Inferior parietal cortex (tissue), 1 donor: ENCODE measurements around the gene TBC1D2.
"Not testable (repeated sequence)": the region's sequence is repeated elsewhere in the genome, so short reads cannot be mapped to it uniquely, and the experiment has no call there.

Experiments used
- DNase-seq: peaks from one replicate; pipeline ENCODE4 v3.0.0-alpha.2; 2016; ENCODE audit errors: extremely low spot score

The TBC1D2 gene, protein sequence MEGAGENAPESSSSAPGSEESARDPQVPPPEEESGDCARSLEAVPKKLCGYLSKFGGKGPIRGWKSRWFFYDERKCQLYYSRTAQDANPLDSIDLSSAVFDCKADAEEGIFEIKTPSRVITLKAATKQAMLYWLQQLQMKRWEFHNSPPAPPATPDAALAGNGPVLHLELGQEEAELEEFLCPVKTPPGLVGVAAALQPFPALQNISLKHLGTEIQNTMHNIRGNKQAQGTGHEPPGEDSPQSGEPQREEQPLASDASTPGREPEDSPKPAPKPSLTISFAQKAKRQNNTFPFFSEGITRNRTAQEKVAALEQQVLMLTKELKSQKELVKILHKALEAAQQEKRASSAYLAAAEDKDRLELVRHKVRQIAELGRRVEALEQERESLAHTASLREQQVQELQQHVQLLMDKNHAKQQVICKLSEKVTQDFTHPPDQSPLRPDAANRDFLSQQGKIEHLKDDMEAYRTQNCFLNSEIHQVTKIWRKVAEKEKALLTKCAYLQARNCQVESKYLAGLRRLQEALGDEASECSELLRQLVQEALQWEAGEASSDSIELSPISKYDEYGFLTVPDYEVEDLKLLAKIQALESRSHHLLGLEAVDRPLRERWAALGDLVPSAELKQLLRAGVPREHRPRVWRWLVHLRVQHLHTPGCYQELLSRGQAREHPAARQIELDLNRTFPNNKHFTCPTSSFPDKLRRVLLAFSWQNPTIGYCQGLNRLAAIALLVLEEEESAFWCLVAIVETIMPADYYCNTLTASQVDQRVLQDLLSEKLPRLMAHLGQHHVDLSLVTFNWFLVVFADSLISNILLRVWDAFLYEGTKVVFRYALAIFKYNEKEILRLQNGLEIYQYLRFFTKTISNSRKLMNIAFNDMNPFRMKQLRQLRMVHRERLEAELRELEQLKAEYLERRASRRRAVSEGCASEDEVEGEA

DNA sequence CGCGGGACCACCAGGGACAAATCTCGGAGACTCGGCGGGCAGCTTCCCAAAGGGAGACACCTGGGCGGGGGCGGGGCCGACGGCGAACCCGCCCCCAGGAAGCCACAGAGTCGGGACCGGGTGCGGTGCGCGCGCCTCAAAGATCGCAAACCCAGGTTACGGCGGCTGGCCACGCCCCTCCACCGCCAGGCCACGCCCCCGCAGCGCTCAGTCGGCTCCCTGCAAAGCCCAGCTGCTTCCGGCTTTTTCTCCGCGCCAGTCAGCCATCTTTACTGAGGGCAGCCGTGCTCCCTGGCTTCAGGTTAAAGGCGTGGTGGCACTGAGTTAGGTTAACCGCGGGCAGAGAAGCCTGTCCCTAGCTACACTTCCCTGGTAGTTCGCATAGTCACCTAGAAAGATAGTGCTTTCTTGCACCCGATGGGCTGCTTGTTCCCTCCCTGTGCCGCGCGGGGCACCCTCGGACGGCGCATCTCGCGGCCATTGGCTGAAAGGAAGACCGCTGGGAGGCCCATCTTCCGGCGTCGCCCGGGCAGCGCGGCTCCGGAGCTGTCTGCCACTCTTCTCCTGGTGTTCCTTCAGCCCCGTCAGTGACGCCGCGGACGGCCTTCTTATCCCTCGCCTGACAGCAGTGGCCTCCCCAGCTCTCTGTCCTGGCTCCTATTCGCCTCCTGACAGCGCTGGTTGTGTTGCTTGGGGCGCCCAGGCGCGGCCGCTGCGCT, at the start of gene TBC1D2:
Gene TBC1D2 (minus strand): TSS at position 72 of the 719 bp plus-strand sequence. CDS start 108 bp downstream, outside the sequence.
- DNase-seq: peak; percentile 95

- DNase-seq: no peak
These were observed 48.9 kb upstream of the TBC1D2 start for GRCh38 chr9:98304381-98304780.

DNA sequence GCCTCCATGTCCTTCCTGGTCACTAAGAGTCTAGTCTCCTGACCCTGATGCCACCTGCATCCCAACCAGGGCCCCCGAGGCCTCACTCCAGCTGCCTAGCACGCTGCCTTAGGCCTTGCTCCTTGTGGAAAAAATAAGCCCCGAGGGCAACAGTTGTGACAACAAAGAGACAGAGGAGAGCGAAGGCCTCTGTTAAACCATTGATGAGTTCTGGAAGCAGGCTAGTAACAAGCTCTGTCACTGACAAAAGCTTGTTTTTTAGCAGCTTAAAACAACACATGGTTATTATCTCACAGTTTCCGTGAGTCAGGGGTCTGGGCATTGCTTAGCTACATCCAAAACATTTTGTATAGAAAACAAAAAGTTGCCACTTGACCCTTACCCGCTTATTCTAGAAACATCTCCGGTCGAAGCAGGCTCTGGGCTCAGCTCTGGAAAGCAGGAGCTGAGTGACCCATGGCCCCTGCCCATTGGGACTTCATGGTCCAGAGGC, 48.2 kb upstream of the TBC1D2 start:
- DNase-seq: no peak

GRCh38 chr9:98302938-98303632, 47.6 kb upstream of the TBC1D2 start:
- DNase-seq: no peak

GRCh38 chr9:98302150-98302549, 46.7 kb upstream of the TBC1D2 start:
- DNase-seq: no peak

GRCh38 chr9:98300611-98301010, 45.2 kb upstream of the TBC1D2 start:
- DNase-seq: no peak

- no peak for DNase-seq
These were observed 43.0 kb upstream of the TBC1D2 start for GRCh38 chr9:98298476-98298875.

DNA sequence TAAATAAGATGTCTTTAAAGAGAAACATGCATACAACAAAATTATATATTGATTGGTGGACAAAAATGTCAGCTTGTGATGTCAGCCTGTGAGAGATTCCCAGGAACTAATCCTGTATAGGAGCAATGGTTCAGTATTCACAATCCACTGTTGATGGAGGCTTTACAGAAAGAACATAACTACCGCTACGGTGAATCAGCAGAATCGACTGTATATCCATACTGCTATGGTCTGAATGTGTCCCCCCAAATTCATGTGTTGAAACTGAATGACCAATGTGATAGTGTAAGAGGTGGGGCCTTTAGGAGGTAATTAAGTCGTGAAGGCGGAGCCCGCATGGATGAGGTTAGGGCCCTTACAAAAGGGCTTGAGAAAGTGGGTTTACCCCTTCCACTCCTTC, 40.4 kb upstream of the TBC1D2 start:
- no peak for DNase-seq

DNA sequence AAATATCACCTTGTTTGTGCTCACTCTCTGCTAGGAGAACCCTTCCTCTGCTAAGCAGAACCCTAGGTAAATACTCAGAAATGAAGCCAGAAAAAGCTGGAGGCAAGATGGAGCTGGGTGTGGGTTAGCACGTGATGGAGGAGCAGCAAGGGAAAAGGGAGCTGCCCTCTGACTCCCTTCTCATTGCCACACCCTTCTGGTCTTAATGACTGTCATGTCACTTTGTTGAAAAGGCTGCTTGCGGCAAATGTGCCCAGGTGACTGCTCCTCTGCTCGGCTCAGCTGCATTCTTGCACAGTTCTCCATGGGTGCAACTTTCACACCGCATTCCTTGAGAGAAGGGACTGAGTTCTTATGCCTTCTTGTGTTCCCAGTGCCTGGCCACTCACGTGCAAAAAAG, 36.4 kb upstream of the TBC1D2 start:
- no peak for DNase-seq

DNA sequence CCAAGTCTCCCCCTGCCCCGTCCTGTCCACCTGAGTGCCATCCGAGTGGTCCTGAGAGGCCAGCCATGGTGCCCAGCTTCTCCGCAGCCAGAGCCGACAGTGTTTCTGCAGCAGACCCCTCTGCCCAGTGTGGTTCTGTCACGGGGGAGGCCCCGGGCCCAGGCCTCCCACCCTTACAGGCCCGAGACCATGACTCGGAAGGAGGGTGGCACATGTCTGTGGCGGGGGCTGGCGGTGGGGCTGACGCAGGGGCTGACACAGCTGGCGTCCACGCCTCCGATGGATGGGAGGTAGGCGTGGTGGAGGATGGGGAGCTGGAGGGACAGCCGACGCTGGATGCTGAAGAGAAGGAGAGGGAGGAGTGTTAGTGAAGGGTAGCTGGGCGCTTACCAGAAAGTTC, 35.0 kb upstream of the TBC1D2 start:
- DNase-seq: no peak

DNA sequence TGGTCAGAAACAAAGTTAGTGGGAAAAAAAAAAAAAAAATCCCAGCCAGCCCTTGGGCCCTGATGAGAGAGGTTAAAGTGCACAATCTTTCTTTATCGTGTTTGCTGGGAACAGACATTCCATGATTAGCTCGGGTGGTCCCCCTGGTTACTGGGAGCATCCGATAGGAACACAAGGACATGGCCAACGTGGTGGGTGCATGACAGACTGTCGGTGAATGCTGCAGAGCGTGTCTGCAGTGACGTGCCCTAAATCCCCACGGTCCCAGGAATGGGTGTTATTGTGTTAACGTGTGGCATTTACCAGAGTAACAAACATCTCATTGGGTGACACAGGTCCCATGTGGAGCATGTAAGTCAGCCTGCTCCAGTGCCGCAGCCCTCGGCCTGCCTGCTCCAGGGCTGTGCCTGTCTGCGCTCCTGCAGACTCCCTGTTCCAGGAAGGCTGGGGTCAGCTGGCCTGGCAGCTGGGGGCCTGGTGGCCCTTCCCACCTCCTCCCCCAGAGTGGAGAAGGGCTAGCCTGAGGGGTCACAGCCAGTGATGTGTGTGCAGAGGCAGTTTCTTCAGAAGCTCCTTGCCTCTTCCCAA, 34.3 kb upstream of the TBC1D2 start:
- DNase-seq: no peak

GRCh38 chr9:98288881-98289280, 33.4 kb upstream of the TBC1D2 start:
- DNase-seq: no peak

DNA sequence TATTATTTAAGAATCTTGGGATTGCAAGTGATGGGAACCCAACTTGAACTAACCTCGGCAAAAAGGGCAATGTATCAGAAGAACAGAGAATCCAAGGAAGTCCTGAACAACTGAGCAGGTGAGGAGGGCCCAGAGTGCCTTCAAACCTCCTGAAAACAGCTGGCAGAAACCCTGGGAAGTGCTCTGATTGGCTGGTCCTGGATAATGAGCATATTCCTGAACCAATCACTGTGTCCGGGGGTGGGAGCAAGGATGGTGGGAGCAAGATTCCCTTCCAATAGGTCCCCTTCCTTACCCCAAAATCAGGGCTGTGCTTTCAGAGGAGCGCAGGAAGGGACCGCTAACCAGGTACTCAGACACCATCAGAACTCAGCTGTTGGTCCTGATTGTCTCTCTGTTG, 31.9 kb upstream of the TBC1D2 start:
- no peak for DNase-seq

DNA sequence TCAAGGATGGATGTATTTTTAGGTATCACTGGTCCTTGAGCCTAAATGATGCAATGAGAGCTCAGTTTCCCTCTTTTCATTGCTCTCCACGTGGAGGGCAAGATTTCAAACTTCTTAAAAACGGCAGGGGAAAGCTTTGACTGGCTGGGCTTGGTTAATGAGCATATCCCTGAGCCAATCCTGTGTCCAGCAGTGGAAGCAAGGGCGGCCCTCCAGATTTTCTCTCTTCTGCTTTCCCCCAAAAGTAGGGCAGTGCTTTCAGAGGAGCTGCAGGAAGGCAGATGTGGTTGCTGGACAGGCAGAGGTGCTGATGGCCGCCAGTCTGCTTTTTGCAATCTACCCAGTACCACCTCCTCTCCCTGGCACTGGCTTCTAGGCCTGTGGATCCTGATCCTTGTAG, 30.0 kb upstream of the TBC1D2 start:
- no peak for DNase-seq

- no peak for DNase-seq
These were observed 29.3 kb upstream of the TBC1D2 start for GRCh38 chr9:98284754-98285153.

DNA sequence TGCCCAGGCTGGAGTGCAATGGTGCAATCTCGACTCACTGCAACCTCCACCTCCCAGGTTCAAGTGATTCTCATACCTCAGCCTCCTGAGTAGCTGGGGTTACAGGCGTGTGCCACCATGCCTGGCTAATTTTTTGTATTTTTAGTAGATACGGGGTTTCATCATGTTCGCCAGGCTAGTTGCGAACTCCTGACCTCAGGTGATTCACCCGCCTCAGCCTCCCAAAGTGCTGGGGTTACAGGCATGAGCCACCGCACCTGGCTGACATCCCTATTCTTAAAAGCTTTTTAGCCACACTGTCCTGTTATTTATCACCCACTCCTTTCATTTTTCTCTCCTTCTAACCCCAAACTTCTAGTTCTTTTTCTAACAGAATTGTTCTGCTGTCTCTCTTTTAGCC, 27.7 kb upstream of the TBC1D2 start:
- not testable (repeated sequence) for DNase-seq

GRCh38 chr9:98281281-98281680, 25.8 kb upstream of the TBC1D2 start:
- DNase-seq: no peak

- no peak for DNase-seq
These were observed 25.1 kb upstream of the TBC1D2 start for GRCh38 chr9:98280574-98280973.

- no peak for DNase-seq
These were observed 24.7 kb upstream of the TBC1D2 start for GRCh38 chr9:98280162-98280561.

GRCh38 chr9:98276907-98277469, 21.5 kb upstream of the TBC1D2 start:
- DNase-seq: no peak

DNA sequence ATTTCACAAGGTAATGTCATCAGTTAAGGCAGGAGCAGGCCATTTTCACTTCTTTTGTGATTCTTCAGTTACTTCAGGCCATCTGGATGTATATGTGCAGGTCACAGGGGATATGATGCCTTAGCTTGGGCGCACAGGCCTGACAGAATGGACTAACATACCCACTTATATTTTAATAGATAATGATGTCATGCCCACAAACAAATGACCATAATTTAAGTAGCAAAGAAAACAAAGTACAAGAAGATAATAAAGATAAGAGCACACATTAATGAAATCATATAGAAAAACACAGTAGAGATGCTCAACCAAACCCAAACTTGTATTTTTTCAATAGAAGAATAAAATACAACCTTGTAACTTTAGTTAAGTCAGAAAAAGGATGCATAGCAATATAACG, 19.7 kb upstream of the TBC1D2 start:
- no peak for DNase-seq
